NCI-H82 (cell line): ENCODE results near the gene TRIM33.
"Not testable (repeated sequence)": the region's sequence is repeated elsewhere in the genome, so short reads cannot be mapped to it uniquely, and the experiment has no call there.

Source experiments
- DNase-seq: peaks from one replicate; lab custom pipeline; 2025; lab: John Stamatoyannopoulos, UW

Gene TRIM33

DNA sequence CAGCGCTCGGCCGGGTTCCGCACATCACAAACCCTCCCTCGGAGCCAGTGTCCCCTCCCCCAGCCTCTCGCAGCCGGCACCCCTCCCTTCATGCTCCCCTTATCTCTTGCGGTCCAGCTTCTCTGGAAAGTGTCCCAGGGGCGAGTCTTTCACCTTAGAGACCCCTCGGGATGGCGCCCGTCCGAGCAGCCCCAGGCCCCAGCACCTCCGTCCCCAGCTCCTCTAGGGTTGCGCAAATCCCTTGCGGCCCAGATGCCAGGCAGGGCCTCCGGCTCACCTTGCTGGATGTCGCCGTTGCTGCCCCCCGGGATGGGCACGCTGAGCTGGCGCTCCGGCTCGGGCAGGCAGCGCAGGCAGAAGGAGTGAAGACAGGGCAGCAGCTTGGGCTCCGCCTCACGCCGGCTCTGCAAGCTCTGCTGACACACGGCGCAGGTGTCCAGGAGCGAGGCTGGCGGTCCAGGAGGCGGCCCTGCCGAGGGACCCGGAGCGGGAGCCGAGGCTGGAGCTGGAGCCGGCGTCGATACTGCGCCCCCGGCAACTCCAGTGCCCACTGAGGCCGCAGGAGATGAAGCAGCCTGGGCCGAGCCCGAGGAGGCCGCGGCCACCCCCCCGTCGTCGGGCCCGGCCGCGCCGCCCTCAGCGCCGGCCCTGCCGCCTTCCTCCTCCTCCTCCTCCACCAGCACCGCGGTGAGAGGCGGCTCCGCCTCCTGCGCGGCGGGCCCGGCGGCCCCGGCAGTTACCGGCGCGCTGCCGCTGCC, 550 bp downstream of the TRIM33 start:
- peak; percentile 66 for DNase-seq

GRCh38 chr1:114509596-114510273, 1.3 kb downstream of the TRIM33 start:
- peak; percentile 57 for DNase-seq

DNA sequence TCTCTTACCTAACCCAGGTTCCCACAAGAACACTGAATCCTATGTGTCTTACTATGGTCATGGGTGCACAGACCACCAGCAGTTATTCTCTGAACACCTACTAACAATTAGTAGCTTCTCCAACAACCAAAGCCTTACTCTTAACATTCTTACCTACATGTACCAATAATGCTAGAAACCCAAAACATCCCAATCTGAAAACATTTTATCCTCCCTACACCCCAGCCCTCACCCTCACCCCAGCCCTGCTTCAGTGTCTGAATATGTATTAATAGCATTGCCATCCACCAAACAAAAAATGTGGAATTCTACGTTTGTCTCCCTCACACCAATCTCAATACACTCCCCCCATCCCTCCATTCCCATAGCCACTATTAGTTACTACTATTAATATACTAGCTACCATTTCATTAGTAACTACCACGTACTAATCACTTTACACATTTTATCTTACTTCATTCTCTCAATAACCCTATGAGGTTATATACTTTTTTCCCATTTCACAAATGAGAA, 2.6 kb downstream of the TRIM33 start:
- no peak for DNase-seq

- DNase-seq, result no peak
Measured at GRCh38 chr1:114507513-114507912, 3.5 kb downstream of the TRIM33 start.

DNA sequence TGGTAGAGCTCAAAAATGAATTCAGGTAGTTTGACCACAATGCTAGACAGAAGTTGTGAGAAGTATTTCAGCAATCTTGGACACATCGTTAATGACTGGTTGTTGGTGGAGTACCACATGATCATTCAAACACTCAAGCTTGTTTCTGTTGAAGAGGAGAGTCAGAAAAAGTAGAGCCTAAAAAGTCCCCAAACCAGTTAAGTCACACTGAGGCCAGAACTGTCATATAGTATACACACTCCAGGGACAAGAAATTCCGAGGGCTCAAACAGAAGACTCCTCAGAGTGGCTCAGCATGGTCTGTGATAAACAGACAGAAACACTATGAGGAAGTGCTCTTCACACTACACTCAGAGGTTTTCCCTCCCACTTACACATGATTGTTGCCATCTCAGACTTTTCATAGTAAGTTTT, 5.8 kb downstream of the TRIM33 start:
- DNase-seq, result no peak

DNA sequence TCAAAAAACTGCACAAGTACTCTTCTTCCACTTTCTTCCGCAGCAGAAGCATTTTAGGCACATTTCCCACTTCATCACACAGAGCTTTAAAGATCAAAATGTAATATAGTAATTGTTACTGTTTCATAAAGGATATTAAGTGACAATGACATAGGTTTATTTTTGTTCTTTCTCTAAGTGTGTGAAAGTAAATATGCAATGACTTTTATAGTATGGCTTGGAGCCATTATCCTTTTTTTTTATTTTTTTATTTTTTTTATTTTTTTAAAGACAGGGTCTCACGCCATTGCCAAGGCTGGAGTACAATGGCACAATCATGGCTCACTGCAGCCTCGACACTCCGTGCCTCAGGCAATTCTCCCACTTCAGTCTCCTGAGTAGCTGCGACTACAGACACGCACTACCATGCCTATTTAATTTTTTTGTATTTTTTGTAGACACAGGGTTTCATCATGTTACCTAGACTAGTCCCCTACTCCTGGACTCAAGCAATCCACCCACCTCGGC, 7.0 kb downstream of the TRIM33 start:
- no peak for DNase-seq

- DNase-seq, result no peak
Measured at GRCh38 chr1:114502080-114502479, 8.9 kb downstream of the TRIM33 start.

DNA sequence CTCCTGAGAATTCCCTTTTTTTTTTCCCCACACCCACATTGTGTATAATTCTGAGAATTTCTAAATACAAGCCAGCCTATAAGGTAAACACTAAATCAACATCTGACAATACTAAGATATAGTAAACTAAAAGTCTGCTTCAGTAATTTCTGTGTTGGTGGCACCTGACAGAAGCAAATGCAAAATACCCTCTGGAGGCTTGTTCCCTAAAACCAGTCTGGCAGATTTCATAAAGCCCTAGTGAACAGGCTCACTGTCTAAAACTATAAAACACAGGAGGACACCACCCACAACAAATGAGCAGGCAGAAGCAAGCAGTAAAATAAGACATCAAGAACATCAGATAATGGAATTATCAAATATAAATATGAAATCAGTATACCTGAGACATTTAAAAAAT, 11.5 kb downstream of the TRIM33 start:
- no peak for DNase-seq

DNA sequence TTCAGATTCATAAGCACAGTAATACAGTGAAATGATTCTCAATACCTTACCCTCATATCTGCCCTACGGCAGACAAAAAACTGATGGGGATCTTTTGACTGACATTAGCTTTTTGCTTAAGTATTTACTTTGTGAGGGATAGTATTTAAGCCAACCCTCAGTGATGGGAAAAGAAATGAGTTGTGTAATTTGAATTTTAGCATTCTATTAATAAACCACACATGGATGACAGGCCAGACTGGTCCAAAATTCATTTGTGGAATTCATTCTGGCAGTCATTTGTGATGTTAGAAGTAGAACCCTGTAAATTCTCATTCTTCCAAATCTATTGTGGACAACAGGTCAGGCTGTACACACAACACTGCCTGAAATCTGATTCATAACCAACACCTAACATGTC, 14.9 kb downstream of the TRIM33 start:
- DNase-seq, result no peak

DNA sequence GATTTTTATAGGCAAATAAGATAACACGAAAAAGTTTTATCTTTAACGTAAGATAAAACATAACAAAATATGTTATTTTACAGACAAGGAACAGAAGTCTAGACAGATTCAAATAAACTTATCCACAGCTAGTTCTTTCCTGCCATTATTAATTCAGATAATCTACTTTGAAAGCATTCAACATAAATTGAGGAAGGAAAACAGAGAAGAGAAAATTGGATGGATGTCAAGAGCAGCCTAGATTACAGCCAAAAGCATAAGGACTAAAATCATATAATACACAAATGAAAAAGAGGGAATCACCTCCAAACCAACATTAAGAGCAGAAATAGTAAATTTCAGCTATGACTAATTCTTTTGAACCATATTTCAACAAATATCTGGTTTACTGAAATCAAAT, 15.5 kb downstream of the TRIM33 start:
- no peak for DNase-seq

GRCh38 chr1:114492978-114493377, 18.0 kb downstream of the TRIM33 start:
- DNase-seq, result no peak

GRCh38 chr1:114490274-114490693, 20.7 kb downstream of the TRIM33 start:
- no peak for DNase-seq

- no peak for DNase-seq
Measured at GRCh38 chr1:114488739-114489138, 22.3 kb downstream of the TRIM33 start.

DNA sequence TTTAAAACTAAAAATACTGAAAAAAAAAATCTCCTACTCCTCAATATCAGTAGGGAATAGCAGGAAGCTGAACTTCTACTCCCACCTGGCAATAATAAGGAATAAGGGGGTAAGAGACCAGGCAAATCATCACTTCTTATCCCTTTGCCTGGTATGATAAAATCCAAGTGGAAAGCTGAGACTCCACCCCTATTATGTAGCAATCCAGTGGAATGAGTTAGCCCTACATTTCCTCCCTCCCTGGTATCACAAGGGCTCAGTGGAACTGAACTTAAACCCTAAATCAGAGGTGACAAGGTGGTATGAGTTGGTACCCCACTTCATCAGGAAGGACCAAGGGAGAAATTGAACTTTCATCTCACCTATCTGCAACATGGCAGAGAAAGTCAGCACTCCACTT, 25.7 kb downstream of the TRIM33 start:
- no peak for DNase-seq

DNA sequence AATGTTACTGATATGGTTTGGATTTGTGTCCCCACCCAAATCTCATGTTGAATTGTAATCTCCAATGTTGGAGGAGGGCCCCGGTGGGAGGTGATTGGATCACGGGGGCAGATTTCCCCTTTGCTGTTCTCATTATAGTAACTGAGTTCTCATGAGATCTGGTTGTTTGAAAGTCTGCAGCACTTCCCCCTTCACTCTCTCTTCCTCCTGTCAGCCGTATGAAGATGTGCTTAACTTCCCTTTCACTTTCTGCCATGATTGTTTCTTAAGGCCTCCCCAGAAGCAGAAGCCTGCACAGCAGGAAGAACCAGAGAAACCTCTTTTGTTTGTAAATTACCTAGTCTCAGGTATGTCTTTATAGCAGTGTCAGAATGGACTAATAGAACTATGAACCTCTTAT, 28.4 kb downstream of the TRIM33 start:
- DNase-seq, result no peak

DNA sequence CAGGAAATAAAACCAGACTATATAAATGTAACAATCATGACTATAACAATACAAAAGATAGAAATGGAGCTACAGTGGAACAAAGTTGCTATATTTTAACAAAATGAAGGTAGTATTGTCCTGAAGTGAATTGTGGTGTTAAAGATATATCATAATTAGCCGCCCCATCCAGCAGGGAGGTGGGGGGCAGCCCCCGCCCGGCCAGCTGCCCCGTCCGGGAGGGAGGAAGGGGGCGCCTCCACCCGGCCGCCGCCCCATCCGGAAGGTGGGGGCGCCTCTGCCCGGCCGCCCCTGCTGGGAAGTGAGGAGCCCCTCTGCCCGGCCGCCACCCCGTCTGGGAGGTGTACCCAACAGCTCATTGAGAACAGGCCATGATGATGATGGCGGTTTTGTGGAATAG, 31.4 kb downstream of the TRIM33 start:
- DNase-seq, result not testable (repeated sequence)

- DNase-seq, result no peak
Measured at GRCh38 chr1:114479134-114479533, 31.9 kb downstream of the TRIM33 start.

- DNase-seq, result no peak
Measured at GRCh38 chr1:114473796-114474195, 37.2 kb downstream of the TRIM33 start.

GRCh38 chr1:114472408-114472807, 38.6 kb downstream of the TRIM33 start:
- no peak for DNase-seq

- no peak for DNase-seq
Measured at GRCh38 chr1:114470681-114471080, 40.3 kb downstream of the TRIM33 start.

- DNase-seq, result no peak
Measured at GRCh38 chr1:114468710-114469468, 42.1 kb downstream of the TRIM33 start.

GRCh38 chr1:114468047-114468446, 43.0 kb downstream of the TRIM33 start:
- DNase-seq, result no peak

GRCh38 chr1:114467491-114467890, 43.5 kb downstream of the TRIM33 start:
- no peak for DNase-seq
